ENCODE data around the gene MX2.
A peak's percentile ranks its signal among the peaks of the same experiment; 100 is the strongest.

MX2 gene

DNA sequence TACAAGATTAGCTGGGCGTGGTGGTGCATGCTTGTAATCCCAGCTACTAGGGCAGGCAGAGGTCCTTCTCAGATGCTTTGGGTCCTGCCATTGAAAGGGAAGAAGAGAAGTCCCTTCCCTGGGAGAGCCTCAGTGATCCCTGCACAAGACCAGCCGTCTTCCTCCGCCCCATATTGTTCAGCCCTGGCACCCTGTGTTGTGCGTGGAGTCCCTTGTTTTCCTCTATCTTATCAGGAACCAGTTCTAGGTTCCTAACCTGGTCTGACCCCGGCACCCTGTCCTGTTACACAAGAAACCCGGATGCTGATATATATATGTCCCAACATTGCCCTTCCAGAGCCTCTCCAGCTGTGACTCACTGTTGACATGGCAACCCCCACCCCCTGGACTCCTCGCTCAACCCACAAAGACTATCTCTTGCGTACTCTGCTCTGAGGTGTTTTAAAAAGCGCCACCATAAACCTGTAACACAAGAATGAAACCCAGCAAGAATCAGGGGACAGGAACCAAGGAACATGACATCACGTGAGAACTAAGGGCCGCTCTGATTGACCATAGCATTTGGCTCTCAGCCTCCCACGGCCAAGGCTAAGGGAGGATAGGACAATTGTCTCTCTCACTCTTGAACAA, 4.8 kb downstream of the MX2 start:
- no peak for DNase-seq

DNA sequence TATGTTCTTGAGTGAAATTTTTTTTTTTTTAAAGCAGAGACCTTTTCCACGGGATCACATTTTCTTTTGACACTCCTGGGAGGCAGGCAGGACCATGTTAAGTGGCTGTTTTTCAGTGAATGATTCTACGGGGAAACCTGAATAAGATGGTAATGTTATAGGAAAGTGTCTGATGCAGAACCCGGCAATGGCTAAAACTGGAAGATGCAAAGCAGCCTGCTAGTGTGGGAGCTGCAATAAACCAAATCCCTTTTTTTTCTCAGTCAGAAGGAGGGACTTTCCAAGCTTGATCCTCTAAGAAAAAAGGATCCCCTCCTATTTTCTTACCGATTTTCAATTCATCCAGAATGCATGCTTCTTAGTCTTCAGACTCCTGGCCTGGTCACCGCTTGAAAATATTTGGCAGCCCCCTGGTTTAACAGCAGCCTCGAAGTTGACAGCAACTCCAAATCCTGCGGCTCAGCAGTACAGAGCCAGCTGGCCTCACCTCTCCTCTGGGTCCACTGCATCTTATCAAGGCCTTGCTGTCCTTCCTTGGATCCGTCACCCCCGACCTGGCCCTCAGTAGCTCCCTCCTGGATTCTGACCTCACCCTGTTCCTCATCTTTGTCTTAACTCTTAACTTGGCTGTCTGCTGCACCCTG, 5.6 kb downstream of the MX2 start:
- no peak for DNase-seq

DNA sequence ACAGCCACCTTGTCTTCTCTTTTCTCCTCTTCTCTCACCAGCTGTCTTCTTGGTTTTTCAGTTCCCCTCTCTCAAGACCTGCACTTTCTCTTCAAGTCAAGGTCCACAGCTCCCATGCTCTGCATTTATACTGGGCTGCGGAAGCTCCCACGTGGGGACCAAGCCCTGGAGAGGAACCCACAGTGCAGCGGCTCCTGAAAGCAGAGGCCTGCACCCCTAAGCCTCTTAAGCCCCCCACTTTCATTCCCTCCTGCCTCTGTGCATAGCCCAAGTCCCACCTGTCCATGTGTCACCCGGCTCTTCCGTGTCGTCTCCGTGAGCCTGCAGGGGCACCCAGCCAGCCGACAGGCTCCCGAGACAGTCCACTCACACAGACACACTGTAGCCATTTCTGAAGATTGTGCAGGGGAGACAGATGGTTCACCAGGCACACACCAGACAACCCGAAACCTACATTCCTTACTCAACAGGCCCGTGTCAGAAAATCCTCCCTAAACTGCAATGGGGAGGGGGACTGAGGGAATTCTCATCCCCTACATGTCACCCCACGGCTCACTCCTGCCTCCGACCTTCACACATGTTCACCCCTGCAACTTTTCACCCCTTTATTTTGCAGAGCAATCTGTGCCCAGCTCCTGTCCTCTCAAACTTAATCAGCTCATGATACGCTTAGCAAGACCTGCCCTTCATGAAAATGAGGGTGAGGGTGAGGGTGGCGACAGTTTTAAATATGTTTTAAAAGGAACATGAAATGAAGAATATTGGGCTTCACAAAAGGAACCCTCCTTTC, 6.3 kb downstream of the MX2 start:
- no peak for DNase-seq

DNA sequence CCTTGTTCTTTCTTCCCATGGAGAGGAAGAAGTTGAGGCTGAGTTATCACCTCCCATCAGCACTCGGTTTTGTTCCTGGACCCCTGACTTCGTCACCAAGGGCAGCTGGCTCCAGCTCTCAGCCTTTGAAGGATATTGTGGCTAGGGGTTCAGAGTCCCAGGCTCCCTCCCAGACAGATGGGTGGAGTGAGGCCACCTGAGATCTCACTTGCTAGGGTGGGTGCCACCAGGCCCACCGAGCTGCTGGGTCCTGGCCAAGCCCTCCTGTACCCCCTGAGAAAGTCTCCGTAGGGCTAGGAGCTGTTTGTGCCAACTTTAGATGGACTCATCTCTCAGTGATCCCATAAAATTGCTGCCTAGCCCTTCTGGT, 6.9 kb downstream of the MX2 start:
- DNase-seq = no peak

DNA sequence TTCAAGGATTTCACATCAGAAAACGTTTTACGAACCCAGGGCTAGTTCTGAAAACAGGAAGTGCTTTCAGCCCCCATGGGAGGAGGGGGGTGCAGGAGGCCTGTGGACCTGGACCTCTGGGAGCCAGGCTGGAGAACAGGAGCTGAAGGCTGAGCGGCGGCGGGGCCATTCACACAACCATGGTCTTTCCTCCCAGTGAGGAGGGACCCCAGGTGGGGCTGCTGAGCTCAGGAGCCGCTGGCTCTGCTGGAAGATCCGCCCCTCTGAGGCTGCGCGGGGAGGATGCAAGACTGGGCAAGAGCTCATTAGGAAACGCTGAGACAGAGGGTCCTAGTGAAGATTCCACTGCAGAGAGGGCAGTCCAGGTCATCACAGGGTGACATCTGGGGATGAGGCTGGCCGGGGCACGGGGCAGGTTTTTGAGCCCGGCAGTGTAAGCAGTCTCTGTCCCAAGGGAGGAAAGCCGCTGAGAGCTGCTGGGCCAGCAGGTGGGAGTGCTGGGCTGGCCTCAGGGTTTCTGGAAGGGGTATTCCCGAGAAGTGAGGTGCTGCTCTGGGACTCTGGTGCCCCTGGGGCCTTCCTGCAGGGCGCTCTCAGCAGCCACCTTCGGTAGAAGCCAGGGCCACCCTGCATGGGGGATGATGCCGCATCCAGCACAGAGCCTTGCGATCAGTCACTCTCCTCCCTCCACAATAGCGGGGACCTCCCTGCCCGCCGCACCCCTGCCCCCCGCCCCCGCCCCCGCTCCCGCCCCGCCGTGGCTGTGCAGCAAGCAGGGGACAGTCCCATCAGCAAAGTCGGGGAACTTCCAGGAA, 7.5 kb downstream of the MX2 start:
- DNase-seq = peak; percentile 36

DNA sequence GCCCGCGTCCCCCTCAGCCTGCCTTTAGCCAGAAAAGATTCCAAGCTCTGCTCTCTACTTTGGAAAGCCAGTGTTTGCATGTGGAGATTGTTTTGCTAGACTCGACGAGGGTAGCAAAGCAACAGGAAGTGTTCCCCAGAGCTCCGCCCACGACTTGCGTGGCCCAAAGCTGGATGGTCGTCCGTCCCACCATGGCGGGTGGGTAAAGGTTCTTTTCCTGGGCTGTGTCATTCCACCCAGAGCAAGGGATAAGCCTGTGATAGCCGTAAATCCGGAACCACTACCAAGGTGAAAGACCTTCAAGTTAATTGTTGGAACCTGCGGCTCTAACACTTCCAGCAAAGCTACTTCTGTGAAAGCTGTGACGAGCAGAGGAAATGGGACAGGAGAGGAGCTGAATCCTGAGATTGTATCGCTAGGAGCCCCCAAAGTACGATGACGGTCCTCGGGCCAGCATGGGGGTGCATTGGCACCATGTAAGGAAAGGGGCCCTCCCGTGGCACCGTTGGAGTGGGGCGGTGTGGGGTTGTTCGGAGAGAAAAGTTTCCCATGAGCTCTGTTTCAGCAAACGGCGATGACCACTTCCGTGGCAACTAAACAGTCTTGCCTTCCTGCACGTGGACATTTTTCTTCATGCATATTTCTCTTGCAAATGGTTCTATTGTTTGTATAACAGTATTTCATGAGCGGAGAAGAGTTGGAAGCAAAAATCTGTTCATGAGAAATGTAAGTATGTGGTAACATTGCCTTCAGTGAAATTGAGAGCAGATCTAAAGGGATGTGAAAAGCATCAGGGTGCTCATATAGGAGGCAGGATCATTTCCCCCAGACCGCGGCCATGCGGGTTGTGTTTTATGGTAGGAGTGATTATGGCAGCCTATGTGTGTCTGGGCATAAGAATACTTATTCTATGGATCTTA, 8.4 kb downstream of the MX2 start:
- DNase-seq = peak; percentile 34

DNA sequence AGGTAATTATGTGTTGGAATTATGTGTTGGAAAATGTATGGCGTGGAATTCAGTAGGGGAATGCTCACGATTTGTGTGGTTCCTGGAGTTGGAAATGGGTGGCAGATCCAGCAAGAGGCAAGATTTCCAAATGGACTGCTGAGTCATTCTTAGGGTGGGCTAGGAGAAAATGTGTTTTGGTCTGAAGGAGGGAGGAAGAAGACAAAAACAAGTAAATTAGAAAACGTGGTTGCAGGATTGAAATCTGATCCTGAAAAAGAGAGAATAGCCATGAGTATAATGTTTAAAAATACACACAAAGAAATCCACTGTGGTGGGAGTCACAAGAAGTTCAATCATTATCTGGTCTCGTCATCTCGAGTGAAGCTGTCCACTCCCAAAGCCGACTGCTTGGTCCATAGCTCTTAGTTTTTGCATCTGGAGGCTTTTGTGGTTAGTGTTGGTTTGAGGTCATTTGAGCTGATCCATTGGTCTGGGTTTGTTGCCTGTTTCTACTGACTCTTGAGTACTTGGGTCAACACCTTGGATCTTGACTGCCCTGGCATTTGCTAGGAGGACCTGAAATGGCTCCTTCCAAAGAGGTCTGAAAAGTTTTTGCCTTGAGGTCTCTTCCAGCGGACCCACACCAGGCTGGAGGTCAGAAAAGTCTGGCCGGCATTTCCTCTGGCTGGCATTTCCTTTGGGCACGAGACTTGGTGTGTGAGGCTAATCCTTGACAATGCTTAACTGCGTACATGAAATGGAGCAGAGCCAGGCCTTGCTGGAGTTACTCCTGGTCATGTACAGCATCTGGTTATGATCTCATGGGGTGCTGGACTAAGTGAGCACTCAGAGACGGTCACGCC, 9.2 kb downstream of the MX2 start:
- DNase-seq = no peak

DNA sequence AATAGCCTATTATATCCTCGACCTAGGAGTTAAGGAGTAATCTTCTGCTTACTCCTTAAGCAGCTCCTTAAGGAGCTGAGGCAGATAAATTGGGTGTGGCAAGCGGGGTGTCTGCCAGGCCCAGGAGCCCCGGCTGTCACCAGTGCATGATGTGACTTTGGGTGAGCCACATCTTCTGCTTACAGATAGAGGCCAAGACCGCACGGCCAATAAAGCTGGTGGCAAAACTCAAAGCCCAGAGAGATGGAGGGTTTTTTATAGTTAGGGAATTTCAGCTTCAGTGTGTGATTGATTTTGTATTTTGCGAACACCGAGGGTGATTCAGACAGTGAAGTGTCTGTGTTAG, 9.8 kb downstream of the MX2 start:
- DNase-seq = no peak

DNA sequence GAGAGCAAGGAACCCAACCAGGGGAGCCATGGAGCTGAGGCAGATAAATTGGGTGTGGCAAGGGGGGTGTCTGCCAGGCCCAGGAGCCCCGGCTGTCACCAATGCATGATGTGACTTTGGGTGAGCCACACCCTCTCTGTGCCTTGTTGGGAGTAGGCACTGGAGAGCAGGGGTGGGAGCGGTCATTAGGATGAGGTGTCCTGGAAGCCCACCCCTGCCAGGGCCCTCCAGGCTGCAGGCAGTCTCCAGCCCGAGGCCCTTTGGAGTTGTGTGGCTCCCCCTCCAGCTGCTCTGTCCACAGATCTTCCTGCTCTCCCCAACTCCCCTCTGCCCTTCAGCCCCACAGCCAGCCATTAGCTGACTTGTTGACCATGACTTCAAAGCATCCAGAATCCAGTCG, 11.4 kb downstream of the MX2 start:
- no peak for DNase-seq

DNA sequence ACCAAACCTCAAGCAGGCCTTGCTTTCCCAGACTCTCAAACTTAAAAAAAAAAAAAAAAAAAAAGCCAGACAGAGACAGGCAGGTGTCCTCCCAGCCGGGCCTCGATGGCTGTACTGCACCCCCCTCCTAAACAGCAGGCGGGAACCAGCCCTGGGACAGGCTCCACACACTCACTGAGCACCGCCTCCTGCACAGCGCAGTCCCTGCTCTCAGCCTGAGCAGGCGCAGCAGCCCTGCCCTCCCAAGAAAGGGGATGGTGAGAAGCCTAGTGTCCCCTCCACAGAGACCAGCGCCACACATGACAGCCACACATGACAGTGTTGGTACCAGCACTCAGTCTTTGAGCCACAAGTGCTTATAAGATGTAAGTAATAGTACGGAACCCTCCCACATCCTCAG, 11.9 kb downstream of the MX2 start:
- DNase-seq = no peak

DNA sequence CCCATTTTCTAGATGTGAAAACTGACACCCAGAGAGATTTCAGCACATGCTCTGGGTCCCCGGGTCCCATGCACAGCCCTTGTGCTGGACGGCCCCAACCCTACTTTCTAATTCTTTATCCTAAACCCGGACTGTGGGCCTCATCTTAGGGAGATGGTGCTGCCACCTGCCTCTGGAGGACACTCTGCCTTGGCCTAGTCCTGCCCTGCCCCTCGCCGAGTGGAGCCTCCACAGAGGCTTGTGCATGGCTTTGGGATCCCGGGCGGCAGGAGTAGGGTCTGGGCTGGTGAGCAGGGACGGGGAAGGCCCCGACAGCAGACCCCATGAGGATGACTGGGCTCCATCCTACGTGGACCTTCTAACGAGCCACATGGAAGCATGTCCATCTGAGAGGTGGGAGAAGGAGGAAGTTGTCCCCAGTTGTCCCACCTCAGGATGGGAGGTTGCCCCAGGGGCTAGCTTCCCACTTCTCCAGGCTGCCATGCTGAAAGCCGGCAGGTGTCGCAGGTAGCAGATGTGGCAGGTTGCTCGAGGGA, 12.4 kb downstream of the MX2 start:
- DNase-seq = no peak

DNA sequence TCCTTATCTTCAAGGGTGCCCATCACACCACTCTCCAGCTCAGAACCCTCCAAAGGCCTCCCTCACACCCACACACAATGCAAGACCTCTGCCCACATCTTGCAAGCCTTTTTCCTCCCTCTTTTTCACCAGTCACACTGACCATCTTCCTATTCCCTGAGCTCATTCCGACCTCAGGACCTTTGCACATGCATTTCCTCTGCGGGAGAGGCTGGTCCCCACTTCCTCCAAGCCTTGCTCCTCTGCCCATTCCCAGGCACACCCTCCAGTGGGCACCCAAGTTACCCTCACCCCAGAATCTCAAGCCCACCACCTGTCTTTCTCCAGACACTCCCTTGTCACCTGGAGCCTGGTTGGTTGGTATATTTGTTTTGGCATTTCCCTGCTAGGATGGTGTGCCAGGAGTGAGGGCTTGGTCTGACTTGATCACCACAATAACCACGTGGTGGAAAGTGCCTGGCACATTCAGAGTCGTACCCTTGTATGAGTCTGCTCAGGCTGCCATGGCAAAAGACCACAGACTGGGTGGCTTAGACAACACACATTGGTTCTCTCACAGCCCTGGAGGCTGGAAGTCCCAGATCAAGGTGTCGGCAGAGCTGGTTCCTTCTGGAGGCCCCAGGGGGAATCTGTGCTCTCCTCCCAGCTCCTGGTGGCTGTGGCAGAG, 13.2 kb downstream of the MX2 start:
- no peak for DNase-seq

DNA sequence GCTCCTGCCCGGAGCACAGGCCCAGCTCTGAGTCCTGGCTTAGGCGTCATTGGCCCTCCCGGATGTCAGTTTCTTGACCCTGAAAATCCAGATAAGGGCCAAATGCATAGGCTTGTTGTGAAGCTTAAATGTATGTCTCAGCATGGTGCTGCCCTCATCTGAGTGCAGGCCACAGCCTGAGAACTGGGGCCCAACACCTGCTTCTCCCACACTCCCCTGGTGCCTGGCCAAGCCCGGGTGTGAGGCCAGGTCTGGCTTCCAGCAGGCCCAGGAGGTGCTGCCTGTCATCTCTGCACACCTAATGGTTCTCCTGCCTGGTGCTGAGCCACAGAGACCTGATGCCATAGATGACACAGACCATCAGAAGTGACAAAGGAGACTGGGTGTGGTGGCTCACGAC, 14.0 kb downstream of the MX2 start:
- no peak for DNase-seq

DNA sequence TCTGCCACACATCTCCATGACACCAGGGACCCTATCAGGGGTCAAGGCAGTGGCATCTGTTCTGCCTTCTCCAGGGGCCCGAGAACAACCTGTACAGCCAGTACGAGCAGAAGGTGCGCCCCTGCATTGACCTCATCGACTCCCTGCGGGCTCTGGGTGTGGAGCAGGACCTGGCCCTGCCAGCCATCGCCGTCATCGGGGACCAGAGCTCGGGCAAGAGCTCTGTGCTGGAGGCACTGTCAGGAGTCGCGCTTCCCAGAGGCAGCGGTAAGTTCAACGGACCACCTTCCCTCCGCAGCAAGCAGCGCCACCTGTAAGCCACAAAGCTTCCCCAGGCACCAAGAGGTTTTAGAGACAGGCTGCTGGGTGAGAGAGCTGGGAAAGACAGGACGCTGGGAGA, 15.9 kb downstream of the MX2 start:
- no peak for DNase-seq

DNA sequence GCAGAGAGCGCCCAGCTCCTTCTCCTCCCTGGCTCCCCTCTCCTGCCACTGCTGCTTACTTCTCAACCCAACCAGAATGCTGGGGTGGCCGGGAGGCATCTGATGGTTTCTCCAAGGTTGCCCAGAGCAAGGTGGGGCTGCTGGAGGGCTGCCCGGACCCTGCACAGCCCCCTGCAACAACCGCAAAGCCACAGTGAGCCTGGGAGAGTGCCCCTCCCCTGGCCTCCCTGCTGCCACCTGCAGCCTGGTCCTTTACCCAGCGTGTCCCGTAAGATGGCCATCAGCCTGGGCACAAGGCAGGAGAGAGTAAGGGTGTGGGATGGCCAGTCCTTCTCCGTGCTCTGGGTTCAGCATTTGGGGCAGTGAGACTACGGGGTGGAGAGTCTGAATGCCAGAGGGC, 17.0 kb downstream of the MX2 start:
- DNase-seq = no peak

DNA sequence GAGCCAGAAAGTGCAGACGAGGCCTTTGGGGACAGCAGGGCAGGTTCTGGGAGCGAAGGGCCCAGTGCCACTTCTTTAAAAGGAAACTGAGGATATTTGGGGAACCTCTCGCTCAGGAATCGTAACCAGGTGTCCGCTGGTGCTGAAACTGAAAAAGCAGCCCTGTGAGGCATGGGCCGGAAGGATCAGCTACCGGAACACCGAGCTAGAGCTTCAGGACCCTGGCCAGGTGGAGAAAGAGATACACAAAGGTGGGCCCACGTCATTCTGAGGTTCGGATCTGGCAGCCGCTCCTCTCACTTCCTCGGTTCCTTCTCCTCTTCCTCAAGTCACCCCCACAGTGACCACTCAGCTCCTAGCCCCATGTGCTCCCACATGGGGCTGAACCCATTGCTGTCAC, 18.1 kb downstream of the MX2 start:
- no peak for DNase-seq

DNA sequence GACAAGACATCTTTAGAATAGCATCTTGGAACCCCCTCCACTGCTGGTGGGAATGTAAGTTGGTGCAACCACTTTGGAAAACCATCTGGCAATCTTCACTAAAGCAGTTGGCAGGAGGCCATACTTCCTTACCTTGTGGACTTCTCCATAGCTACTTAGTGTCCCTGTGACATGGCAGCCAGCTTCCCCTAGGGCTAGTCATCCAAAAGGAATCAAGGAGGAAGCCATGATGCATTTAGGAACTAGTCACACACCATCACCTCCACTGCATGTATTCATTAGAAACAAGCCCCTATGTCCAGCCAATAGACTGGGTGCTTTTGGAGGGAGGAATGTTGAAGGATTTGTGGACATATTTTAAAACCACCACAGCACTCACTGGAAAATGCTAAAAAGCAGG, 19.9 kb downstream of the MX2 start:
- DNase-seq = no peak

DNA sequence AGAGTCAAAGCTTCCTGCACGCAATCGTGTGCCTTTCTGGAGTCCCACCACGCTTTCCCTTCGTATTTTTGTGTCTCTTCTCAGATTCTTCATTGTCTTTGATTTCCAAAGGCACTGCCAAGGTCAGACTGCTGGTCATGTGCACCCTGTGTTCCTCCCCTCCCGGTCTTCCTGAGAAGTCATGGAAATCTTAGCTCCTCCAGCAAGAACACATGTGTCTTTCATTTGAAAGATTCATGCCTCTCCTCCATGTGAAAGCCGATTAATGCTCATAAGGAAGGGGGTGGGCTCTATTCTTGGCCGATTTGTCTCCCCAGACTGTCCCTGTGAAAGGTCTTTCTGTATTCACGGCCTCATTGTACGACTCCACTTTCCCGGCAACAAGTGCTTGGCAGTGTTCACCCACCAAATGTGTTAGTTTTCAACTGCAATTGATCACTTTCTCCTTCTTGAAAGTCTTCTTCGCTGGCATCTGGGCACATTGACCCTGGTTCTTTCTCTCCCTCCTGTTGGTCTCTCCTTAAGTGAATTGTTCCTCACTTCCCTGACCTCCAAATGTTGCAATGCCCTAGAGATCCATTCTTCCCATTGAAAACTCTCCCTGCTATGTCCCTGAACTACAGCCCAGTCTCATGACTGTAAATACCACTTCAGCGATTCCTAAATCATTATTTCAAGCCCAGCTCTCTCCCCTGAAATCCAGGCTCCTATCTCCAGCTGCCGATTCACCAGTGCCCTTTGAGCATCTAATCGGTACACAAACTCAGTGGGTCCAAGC, 25.4 kb downstream of the MX2 start:
- no peak for DNase-seq

DNA sequence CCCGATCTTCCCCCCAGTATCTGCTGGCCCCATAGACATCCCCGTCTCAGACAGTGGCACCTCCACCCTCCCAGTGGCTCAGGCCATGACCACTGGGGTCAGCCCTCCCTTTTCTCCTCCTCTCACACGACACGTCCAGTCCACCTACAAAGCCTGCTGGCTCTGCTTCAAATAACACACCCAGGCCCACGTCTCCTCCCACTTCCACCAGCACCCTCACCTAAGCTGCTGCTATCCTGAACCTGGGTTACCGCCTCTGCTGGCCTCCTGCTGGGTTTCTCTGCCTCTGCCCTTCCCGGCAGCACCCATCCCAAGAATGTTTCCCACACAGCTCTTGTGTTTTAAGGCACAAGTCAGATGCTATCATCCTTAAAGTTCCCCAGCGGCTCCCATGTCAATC, 26.0 kb downstream of the MX2 start:
- DNase-seq = no peak

DNA sequence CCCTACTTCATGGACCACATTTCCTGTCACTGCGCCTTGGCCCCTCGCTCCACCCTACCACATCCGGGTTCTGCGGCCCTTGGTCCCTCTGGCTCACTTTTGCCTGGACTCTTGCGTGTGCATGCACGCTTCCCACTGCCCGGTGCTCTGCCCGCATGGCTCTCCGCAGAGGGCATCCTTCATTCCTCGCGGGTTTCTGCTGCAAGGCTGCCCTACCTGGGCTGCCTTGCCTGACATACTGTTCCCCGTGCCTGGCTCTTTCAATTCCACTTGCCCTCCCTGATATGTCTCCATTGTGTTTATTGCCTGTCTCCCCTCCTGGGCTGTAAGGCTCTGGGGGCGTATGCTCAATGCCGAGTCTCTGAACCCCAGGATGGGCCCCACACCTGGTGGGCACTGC, 26.4 kb downstream of the MX2 start:
- DNase-seq = no peak

Data from stimulated activated CD4-positive, alpha-beta T cell treated with anti-CD3 and anti-CD28 coated beads, Interleukin-4, amount 100 ng/mL, for 1 hour (primary cell).